ENCODE measurements around the gene JTB. TPM values are rescaled to one million over a fixed set of nuclear protein-coding genes. Genes with fewer than 3 reads are reported as not detected.
A peak's percentile ranks its signal among the peaks of the same experiment; 100 is the strongest.

JTB gene
- total RNA-seq, 2 donors from 2014 or later: 151 to 177 TPM

DNA sequence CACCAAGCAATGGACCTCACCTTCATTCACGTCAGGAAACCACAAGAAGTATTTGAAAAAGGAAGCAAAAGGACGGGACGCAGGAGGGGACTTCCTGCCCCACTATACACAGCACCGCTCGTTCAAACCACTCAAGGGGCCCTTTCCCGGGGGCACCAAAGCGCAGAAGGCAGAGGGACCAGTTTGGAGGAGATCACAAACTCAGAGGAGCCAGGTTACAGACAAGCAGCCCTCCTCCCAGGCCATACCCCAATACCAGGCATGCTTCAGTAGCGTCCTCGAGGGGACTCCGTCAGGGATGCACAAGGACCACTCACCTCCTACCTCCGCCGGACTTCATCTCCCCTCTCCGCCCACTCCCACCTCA lies 19.7 kb downstream of the JTB start:
- Histone ChIP-seq H3K27ac (peak overlapping the region; percentile 74 to 89 (median 82)), H3K9me3 (no peaks in the 10 kb centered on the region), H3K27me3 (no peaks in the 10 kb centered on the region), H3K4me3 (peak overlapping the region; percentile 75 to 97), H3K4me1 (peaks cover 52% of the 10 kb centered on the region), H3K36me3 (replicated peaks in 1 of 2; ENCODE audit: insufficient read depth in 1 of 2, low read depth in 2 of 2) (peaks cover 0 to 4% of the 10 kb centered on the region in 2 donors)
- no peak for ATAC-seq
- intact Hi-C loops (cut with DNase I): no loop called here
- WGBS, 2 donors: 1 to 2% methylated on average over 13 of the region's 13 CpGs
- no peak for TF ChIP-seq POLR2A (IDR thresholded peaks at IDR 0.05)
- TF ChIP-seq, protein P1, sequence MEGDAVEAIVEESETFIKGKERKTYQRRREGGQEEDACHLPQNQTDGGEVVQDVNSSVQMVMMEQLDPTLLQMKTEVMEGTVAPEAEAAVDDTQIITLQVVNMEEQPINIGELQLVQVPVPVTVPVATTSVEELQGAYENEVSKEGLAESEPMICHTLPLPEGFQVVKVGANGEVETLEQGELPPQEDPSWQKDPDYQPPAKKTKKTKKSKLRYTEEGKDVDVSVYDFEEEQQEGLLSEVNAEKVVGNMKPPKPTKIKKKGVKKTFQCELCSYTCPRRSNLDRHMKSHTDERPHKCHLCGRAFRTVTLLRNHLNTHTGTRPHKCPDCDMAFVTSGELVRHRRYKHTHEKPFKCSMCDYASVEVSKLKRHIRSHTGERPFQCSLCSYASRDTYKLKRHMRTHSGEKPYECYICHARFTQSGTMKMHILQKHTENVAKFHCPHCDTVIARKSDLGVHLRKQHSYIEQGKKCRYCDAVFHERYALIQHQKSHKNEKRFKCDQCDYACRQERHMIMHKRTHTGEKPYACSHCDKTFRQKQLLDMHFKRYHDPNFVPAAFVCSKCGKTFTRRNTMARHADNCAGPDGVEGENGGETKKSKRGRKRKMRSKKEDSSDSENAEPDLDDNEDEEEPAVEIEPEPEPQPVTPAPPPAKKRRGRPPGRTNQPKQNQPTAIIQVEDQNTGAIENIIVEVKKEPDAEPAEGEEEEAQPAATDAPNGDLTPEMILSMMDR (IDR thresholded peaks at IDR 0.05): no peak
- no peak for DNase-seq

DNA sequence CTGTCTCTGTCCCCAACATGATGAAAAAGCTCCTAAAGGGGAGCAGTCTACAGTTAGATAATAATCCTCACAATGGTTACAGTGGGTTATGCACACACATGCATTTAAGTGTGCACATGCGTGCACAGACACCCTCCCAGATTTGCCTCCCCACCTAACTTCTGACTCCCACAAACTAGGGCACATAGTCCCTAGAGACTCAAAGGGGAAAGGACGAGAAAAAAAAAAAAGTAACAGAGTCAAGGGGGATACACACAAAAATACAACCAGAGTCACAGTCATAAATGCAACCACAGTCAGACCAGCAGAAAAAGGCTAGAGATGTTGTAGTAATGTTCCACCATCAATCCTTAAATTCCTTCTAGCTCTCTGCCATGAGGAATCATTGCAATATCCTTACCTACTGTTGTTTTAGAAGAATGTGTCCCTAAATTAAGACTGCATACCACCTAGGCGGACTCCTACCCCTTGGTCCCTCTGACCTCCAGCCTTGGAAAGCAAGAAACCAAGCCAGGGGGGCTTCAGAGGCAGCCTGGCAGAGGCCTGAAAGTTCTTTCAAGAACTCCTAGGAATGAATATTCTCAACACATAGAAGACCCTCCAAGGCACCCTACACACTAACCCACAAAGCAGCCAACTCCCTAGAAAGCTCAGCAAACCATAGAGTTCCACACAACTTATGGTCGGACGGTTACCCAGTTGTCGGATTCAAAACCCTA lies 20.3 kb downstream of the JTB start:
- Histone ChIP-seq H3K4me3 (peak overlapping the region; percentile 75 to 97), H3K4me1 (peaks cover 47% of the 10 kb centered on the region), H3K27me3 (no peaks in the 10 kb centered on the region), H3K36me3 (replicated peaks in 1 of 2; ENCODE audit: insufficient read depth in 1 of 2, low read depth in 2 of 2) (peaks cover 0 to 6% of the 10 kb centered on the region in 2 donors), H3K9me3 (no peaks in the 10 kb centered on the region), H3K27ac (peak overlapping the region in 3 of 4 donors; percentile 79 to 89 (median 86))
- DNase-seq (no peak), ATAC-seq (no peak)
- no peak for TF ChIP-seq POLR2A (IDR thresholded peaks at IDR 0.05)
- TF ChIP-seq, protein P1 (IDR thresholded peaks at IDR 0.05): no peak
- intact Hi-C loops (cut with DNase I): no loop called here
- WGBS, 2 donors: 23 to 28% methylated on average over 6 of the region's 6 CpGs

DNA sequence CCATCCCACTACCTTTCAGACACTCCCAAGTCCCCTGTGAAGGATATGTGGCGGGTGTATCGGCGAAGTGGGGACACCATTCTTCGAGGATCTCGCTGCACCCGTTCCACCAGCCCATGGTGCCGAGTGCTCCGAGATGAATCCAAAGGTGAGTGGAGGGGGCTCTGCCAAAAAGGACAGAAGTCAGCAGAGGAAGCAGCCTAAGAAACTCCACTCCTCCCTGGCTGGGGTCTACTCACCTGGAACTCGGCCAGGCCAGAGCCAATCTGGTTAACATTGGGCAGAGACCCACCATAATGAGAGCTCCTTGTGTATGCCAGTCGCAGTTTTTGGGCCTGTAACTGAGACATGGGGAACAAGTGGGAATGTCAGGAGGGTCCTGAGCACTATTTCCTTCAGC lies 22.6 kb downstream of the JTB start:
- Histone ChIP-seq H3K4me3 (no peak overlapping the region), H3K36me3 (replicated peaks in 1 of 2; ENCODE audit: insufficient read depth in 1 of 2, low read depth in 2 of 2) (peaks cover 0 to 13% of the 10 kb centered on the region in 2 donors)
- intact Hi-C loops (cut with DNase I): no loop called here

DNA sequence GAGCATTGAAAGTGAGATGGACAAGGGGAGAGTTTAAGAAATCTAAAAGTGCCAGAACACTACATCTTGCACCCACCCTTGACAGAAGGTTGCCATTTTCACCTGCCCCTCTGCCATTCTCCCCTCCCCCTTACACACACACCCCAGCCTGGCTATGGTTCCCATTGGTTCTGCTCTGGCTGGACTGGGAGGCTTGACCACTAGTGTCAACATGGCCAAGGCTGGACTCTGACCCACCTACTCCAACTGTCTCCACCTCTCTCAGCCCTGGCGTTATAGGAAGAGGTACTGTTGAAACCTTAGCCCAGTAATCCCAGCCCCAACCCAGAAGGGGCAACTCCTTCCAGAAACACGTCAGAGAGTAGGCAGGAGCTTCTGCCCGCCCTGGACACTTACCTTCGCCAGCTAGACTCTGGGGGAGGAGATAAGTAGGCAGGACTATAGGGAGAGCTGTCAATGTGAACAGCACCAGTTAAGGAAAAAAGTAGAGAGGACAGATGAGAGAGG lies 23.6 kb downstream of the JTB start:
- Histone ChIP-seq H3K9me3 (no peaks in the 10 kb centered on the region), H3K36me3 (replicated peaks in 1 of 2; ENCODE audit: insufficient read depth in 1 of 2, low read depth in 2 of 2) (peaks cover 0 to 13% of the 10 kb centered on the region in 2 donors), H3K4me1 (peaks cover 25% of the 10 kb centered on the region), H3K4me3 (no peak overlapping the region), H3K27me3 (no peaks in the 10 kb centered on the region), H3K27ac (no peak overlapping the region)
- WGBS, 2 donors: 58 to 63% methylated on average over 4 of the region's 4 CpGs
- intact Hi-C loops (cut with DNase I): no loop called here
- DNase-seq: no peak
- no peak for ATAC-seq
- no peak for TF ChIP-seq POLR2A (IDR thresholded peaks at IDR 0.05)

More for the DNA sequence above, 22.6 kb downstream of the JTB start:
- no peaks in the 10 kb centered on the region for H3K9me3 ChIP-seq
- H3K27ac ChIP-seq: no peak overlapping the region
- H3K27me3 ChIP-seq: no peaks in the 10 kb centered on the region
- peaks cover 34% of the 10 kb centered on the region for H3K4me1 ChIP-seq
- WGBS, 2 donors: 91 to 100% methylated on average over 3 to 10 of the region's 10 CpGs
- ATAC-seq: no peak
- DNase-seq: no peak
- TF ChIP-seq, protein P1 (IDR thresholded peaks at IDR 0.05): no peak
- TF ChIP-seq POLR2A (IDR thresholded peaks at IDR 0.05): no peak

DNA sequence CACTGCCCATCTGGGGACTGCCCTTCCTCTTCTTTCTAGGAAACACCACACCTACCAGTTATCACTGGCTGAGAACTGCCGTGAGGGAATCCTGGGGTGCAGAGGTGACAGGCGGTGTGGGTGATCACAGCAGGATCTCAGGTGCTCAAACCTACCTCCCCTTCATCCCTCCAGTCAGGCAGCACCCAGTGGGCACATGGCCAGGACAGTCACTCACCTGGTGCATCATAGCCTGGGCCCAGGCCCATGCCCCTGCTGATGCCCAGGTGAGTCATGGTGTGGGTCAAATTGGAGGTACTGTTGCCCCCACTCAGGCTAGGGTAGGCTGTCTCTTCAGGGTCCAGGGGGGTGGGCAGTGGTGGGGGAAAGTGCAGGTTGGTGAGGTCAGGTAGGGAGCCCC lies 25.7 kb downstream of the JTB start:
- no peaks in the 10 kb centered on the region for H3K9me3 ChIP-seq
- H3K4me3 ChIP-seq: no peak overlapping the region
- DNase-seq (no peak), ATAC-seq (no peak)
- H3K27ac ChIP-seq: no peak overlapping the region
- 87 to 92% methylated on average over 2 of the region's 2 CpGs for WGBS, 2 donors
- peaks cover 16% of the 10 kb centered on the region for H3K4me1 ChIP-seq
- no peaks in the 10 kb centered on the region for H3K27me3 ChIP-seq
- H3K36me3 ChIP-seq (replicated peaks in 1 of 2; ENCODE audit: insufficient read depth in 1 of 2, low read depth in 2 of 2): peaks cover 0 to 16% of the 10 kb centered on the region in 2 donors
- no peak for TF ChIP-seq POLR2A (IDR thresholded peaks at IDR 0.05)
- TF ChIP-seq, protein P1 (IDR thresholded peaks at IDR 0.05): no peak
- intact Hi-C loops (cut with DNase I): no loop called here
